Fibroblast of lung (primary cell): ENCODE measurements around the gene ENOX1. TPM values are rescaled to one million over a fixed set of nuclear protein-coding genes. Genes with fewer than 3 reads are reported as not detected.

Source experiments
- DNase-seq, 2 donors: peaks; one replicate each; pipeline versions ENCODE4 v3.0.0 to v3.0.0-alpha.2; 2010; ENCODE audit warnings: low read depth in 2 of 2
- H2AFZ ChIP-seq: 2 replicates; pipeline ENCODE4 v1.5.1; 2012; ENCODE audit warnings: low read length, control low read depth, inconsistent platforms
- H3K27ac ChIP-seq: 2 replicates; pipeline ENCODE4 v1.5.1; 2011; ENCODE audit warnings: low read length, control low read depth; ENCODE audit not compliant: insufficient read depth
- H3K27me3 ChIP-seq: 2 replicates; pipeline ENCODE4 v1.5.1; 2011; ENCODE audit warnings: mild to moderate bottlenecking, low read length; ENCODE audit not compliant: control insufficient read depth, insufficient read depth
- H3K36me3 ChIP-seq: 2 replicates; pipeline ENCODE4 v1.5.1; 2011; ENCODE audit warnings: low read length; ENCODE audit not compliant: control insufficient read depth, insufficient read depth
- H3K4me1 ChIP-seq: 2 replicates; pipeline ENCODE4 v1.5.1; 2011; ENCODE audit warnings: low read length; ENCODE audit not compliant: control insufficient read depth, insufficient read depth; ENCODE audit errors: extremely low read depth
- H3K4me2 ChIP-seq: 2 replicates; pipeline ENCODE4 v1.5.1; 2011; ENCODE audit warnings: low read length, control low read depth; ENCODE audit not compliant: insufficient read depth; ENCODE audit errors: extremely low read depth
- H3K4me3 ChIP-seq, 4 experiments: fragments of 200-600 bp in 1 of 4; sonication (generic) in 1 of 4; replicated peaks in 1 of 4; 2 replicates each; pipeline ENCODE4 v1.5.1; 2011 to 2016; ENCODE audit warnings: low read length in 4 of 4, low read depth in 3 of 4, mild to moderate bottlenecking in 3 of 4, control low read depth in 2 of 4, inconsistent platforms in 1 of 4, mixed read lengths in 1 of 4; ENCODE audit not compliant: insufficient read depth in 1 of 4; ENCODE audit errors: control extremely low read depth in 1 of 4
- H3K79me2 ChIP-seq: 2 replicates; pipeline ENCODE4 v1.5.1; 2012; ENCODE audit warnings: mild to moderate bottlenecking, low read length, inconsistent platforms; ENCODE audit not compliant: control insufficient read depth, insufficient read depth
- H3K9ac ChIP-seq: 2 replicates; pipeline ENCODE4 v1.5.1; 2011; ENCODE audit warnings: mild to moderate bottlenecking, low read length, control low read depth; ENCODE audit not compliant: insufficient read depth
- H3K9me3 ChIP-seq: 2 replicates; pipeline ENCODE4 v1.5.1; 2012; ENCODE audit warnings: low read depth, low read length; ENCODE audit not compliant: control insufficient read depth, insufficient read depth
- H4K20me1 ChIP-seq: 2 replicates; pipeline ENCODE4 v1.5.1; 2011; ENCODE audit warnings: low read length; ENCODE audit not compliant: control insufficient read depth, insufficient read depth; ENCODE audit errors: extremely low read depth
- EZH2 ChIP-seq: IDR thresholded peaks from 2 replicates; pipeline ENCODE4 v1.5.1; 2012; ENCODE audit warnings: low read length, control low read depth, mild to moderate bottlenecking; ENCODE audit errors: missing control alignments
- polyA plus RNA-seq, 2 donors: library from polyadenylated mRNA; depleted of rRNA in 1 of 2; stranded (reverse) in 1 of 2; unstranded in 1 of 2; fragments of >200 nt; gene quantifications; 2 replicates each; pipeline ENCODE4 v1.2.1, GENCODE V29; 2011 to 2012; ENCODE audit warnings: missing spikeins in 1 of 2
- total RNA-seq: library from RNA; depleted of rRNA; stranded (reverse); fragments of >200 nt; gene quantifications from 2 replicates; pipeline ENCODE4 v1.2.1, GENCODE V29; 2014
- TF ChIP-seq, protein P1 (sequence below), 2 donors: IDR thresholded peaks in 1 of 2; conservative IDR thresholded peaks in 1 of 2; 1 replicate in 1 of 2; 2 replicates in 1 of 2; pipeline ENCODE4 v1.5.1; 2011 to 2012; ENCODE audit warnings: low read length in 2 of 2, control low read depth in 1 of 2, inconsistent platforms in 1 of 2, low read depth in 1 of 2, mild to moderate bottlenecking in 1 of 2

ENOX1 gene
- total and polyA plus RNA-seq, 2 donors (not counting 1 experiment from before 2014, with no cell fraction given), result 3.5 to 7.6 TPM

DNA sequence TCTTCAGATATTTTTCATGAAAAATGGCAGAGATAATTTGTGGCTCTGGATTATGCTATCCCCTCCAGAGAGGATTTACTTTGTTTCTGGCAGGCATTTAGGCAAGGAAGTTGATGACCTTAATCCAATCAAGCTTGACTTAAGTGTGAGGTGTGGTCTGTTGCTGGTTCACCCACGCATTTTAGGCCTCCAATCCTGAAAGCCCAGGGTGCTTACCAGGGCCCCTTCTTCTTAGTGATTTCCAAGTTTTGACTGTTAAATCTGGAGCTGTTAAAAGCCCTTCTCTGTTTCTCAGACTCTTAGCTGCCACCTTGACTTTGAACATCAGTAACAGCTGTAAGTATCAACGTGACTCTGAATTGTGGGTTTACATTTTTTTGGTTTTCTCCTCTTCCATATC lies 601.5 kb downstream of the ENOX1 start:
- Histone ChIP-seq H4K20me1 (no peaks in the 10 kb centered on the region), H3K4me2 (no peak overlapping the region), H3K27me3 (no peaks in the 10 kb centered on the region), H3K4me1 (no peaks in the 10 kb centered on the region), H3K9me3 (no peaks in the 10 kb centered on the region), H3K9ac (no peak overlapping the region), H3K36me3 (no peaks in the 10 kb centered on the region), H3K27ac (no peak overlapping the region), H3K79me2 (no peaks in the 10 kb centered on the region), H3K4me3 (no peak overlapping the region), H2AFZ (no peak overlapping the region)
- no peak for TF ChIP-seq EZH2
- TF ChIP-seq, protein P1, sequence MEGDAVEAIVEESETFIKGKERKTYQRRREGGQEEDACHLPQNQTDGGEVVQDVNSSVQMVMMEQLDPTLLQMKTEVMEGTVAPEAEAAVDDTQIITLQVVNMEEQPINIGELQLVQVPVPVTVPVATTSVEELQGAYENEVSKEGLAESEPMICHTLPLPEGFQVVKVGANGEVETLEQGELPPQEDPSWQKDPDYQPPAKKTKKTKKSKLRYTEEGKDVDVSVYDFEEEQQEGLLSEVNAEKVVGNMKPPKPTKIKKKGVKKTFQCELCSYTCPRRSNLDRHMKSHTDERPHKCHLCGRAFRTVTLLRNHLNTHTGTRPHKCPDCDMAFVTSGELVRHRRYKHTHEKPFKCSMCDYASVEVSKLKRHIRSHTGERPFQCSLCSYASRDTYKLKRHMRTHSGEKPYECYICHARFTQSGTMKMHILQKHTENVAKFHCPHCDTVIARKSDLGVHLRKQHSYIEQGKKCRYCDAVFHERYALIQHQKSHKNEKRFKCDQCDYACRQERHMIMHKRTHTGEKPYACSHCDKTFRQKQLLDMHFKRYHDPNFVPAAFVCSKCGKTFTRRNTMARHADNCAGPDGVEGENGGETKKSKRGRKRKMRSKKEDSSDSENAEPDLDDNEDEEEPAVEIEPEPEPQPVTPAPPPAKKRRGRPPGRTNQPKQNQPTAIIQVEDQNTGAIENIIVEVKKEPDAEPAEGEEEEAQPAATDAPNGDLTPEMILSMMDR (conservative IDR thresholded peaks at IDR 0.05 in 1 of 2, IDR thresholded peaks at IDR 0.05 in 1 of 2; ENCODE audit: low read depth in 1 of 2, low read length in 2 of 2), result no peak
- DNase-seq, result no peak

DNA sequence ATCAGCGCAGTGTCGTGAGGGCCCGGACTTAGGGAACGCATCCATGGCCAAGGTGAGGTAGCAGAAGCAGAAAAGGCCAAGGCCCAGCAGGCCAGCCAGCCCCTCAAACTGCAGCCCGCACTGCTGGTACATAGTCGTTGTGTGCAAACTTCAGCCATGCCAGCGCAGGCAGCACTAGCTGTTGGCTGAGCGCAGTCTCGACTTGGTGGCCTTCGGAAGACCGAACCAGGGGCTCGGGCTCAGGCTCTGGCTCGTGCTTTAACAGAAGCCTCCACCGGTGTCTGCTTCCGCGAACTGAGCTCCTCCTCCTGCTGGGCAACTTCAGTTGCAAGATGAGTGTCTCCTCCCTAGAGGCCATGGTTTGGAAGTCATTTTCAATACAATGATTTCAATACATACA lies 605.9 kb downstream of the ENOX1 start:
- no peaks in the 10 kb centered on the region for H3K9me3 ChIP-seq
- no peaks in the 10 kb centered on the region for H3K4me1 ChIP-seq
- H3K4me3 ChIP-seq, result no peak overlapping the region
- H3K9ac ChIP-seq, result no peak overlapping the region
- no peak for DNase-seq
- no peak overlapping the region for H2AFZ ChIP-seq
- H3K4me2 ChIP-seq, result no peak overlapping the region
- H4K20me1 ChIP-seq, result no peaks in the 10 kb centered on the region
- no peaks in the 10 kb centered on the region for H3K79me2 ChIP-seq
- H3K36me3 ChIP-seq, result no peaks in the 10 kb centered on the region
- no peak for TF ChIP-seq EZH2
- TF ChIP-seq, protein P1 (conservative IDR thresholded peaks at IDR 0.05 in 1 of 2, IDR thresholded peaks at IDR 0.05 in 1 of 2; ENCODE audit: low read depth in 1 of 2, low read length in 2 of 2), result no peak
- H3K27me3 ChIP-seq, result no peaks in the 10 kb centered on the region
- H3K27ac ChIP-seq, result no peak overlapping the region

DNA sequence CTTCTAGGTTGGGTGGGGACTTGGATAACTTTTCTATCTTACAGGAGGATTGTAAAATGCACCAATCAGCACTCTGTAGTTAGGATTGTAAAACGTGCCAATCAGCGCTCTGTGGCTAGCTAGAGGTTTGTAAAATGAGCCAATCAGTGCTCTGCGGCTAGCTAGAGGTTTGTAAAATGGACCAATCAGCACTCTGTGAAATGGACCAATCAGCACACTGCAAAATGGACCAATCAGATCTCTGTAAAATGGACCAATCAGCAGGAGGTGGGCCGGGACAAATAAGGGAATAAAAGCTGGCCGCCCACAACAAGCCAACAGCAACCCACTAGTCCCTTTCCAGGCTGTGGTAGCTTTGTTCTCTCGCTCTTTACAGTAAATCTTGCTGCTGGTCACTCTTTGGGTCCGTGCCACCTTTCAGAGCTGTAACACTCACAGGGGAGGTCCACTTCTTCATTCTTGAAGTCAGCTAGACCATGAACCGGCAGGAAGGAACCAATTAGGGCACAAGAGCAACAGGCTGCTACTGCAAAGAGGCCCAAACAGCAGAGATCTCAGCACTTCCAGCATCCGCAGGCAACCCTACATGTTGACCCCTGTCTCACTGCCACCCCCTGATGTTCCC lies 606.6 kb downstream of the ENOX1 start:
- Histone ChIP-seq H2AFZ (no peak overlapping the region), H3K36me3 (no peaks in the 10 kb centered on the region), H3K9ac (no peak overlapping the region), H3K4me2 (no peak overlapping the region), H3K27me3 (no peaks in the 10 kb centered on the region), H3K4me3 (no peak overlapping the region), H3K79me2 (no peaks in the 10 kb centered on the region), H4K20me1 (no peaks in the 10 kb centered on the region), H3K4me1 (no peaks in the 10 kb centered on the region), H3K27ac (no peak overlapping the region), H3K9me3 (no peaks in the 10 kb centered on the region)
- no peak for DNase-seq
- no peak for TF ChIP-seq EZH2
- TF ChIP-seq, protein P1 (conservative IDR thresholded peaks at IDR 0.05 in 1 of 2, IDR thresholded peaks at IDR 0.05 in 1 of 2; ENCODE audit: low read depth in 1 of 2, low read length in 2 of 2), result no peak
